HG02981 (cell line): Measurements from ENCODE around the gene VCP.

Experiments
- ATAC-seq: cut with Tn5 transposase; IDR thresholded peaks from one replicate; pipeline ENCODE4 v1.9.1; 2021; ENCODE audit warnings: mild to moderate bottlenecking, moderate library complexity; ENCODE audit not compliant: unreplicated experiment

Gene VCP

DNA sequence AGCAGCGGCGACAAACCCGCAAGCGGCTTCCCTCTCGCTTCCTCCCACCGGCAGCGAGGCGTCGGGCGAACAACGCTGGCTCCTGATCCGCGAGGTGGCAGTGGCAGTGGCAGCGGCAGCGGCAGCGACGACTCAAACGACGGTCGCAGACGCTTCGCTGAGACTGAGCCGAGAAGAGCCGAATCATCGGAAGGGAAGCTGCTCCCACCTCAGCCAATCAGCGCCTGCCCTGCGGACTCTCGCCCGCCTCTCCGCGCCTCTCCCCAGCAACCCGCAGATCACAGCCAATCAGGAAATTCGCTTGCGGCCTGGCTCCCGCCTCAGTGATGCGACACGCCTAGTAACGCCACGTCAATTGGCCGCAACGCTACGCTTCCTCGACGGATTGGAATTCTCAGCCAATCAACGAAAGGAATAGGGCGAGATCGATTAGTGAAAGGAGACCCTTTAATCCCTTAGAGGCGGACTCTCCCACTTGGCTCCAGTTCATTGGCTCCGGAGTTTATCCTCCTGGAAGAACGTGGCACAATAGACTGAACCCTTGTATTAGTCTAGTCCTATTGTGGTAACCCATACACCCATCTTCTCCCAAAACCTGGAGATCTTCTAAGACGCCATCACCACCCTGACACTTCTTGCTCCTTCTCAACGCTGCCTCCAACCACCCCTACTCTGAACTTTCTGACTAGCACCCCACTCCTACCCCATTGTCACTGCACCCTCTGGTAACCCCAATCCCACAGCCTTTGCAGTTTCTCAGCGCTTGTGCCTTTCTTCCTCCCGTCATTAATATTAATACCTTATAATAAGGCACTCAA lies at the start of gene VCP:
TSS of gene VCP (minus strand) at position 165 of the 818 bp plus-strand sequence. CDS start 272 bp downstream, outside the sequence.
- ATAC-seq, result peak; percentile 88

DNA sequence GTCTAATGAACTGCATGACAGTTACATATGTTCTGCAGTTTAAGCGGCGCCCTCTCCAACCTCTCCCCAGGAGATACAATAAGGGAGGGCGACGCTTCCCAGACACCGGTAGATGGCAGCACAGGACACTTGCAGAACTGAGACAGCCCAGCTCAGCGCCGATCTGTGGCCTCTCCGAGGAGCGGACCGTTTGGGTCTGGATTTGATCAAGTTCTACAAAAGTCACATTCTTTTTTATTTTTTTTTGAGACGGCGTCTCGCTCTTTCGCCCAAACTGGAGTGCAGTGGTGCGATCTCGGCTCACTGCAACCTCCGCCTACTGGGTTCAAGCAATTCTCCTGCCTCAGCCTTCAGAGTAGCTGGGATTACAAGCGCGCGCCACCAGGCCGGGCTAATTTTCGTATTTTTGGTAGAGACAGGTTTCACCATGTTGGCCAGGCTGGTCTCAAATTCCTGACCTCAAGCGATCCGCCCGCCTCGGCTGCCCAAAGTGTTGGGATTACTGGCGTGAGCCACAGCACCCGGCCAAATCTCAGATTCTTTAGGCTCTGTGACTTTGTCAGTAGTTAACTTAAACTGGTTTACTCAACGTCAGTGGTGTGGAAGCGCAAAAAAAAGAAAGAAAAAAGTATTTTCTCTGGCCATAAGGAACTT lies 44.6 kb upstream of the VCP start:
- ATAC-seq, result peak; percentile 33

DNA sequence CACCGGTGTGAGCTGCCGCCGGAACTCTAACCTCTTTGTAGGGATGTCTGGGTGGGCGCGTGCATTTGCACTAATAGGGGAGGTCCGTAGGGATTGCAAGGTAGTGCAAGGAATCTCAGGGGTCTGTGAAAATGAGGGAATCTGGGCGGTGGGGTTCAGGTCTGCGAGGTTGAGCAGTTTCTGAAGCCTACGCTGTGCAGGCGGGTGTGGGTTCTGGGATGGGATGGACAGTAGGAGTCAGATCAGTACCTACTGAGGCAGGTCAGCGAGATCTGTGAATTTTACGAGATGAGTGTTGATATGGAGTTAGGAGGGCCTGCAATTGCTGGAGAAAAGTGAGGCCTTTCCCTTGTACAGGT lies 44.1 kb upstream of the VCP start:
- no peak for ATAC-seq

- ATAC-seq, result peak; percentile 53
Measured at GRCh38 chr9:35115680-35116538, 43.5 kb upstream of the VCP start, which contains the start of gene ATOSB. ATOSB (minus strand) TSS chr9:35115862; CDS start chr9:35108274, 7,588 bp downstream.

GRCh38 chr9:35114840-35115628 lies 42.6 kb upstream of the VCP start:
- no peak for ATAC-seq

DNA sequence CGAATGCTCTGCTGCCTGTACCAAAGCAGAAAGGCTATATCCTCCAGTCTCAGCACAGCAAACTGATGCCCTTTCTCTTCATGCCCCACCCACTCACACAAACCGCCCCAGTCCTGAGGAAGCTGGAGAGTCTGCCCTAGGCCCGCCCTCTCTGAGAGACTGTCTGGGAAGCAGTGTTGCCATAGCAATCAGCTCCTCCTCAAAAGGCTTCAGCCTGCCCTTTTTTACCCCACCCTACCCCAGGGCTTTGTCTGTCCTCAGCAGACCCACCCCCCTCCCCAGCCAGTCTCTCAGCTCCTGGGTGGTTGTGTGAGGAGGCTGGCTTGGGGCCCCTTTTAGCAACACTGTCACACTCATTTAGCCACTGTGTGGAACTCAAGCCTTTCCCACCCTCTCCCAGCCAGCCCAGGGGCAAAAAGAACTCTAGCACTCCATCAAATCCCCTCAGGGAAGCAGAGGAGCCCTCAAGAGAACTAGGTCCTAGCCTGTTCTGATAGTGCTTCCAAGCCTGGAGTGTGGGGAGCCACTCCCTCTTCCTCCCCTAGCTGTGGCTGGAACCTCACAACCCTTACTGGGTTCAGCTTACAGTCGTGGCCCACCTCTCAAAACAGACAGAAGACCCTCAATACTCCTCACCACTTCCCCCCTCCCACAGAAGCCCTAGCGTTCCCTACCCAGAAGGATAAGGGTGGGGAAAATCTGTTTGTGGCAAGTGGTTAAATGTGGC lies 41.9 kb upstream of the VCP start:
- ATAC-seq, result no peak

DNA sequence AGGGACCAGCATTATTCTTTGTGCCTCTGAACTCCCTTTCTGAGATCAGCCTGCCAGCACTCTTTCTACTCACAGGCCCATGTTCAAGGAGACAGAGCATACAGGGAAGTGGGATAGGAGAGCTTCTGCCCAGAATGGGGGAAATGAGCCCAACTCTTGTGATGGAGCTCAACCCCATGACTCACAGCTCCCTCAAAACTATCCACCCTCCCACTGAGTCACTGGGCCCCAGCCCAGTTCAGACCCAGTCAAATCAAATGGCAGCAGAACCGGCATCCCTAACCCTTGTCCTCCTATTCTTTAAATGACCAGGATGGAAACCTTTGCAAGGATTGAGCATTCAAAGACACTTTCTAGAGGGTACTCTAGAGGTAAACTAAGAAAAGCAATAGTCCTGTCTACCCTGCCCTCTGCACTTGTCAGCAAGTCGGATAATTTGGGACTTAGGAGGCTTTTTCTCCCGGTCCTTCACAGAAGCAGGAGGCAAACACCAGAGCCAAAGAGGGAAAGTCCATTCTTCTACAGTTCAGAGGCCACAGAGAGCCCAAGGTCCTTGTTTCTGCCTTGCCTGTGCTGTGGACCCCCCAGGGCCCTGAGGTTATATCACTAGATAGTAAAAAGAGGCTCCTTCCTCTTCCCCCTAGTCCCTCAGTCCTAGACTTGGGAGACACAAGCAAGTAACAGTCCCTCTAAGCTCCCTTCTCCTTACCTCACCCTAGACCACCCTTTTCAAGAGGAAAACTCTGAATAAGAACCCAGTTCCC lies 40.0 kb upstream of the VCP start:
- no peak for ATAC-seq

GRCh38 chr9:35111001-35111933 lies 38.8 kb upstream of the VCP start:
- peak; percentile 70 for ATAC-seq

- no peak for ATAC-seq
Measured at GRCh38 chr9:35110327-35110761, 37.9 kb upstream of the VCP start.

DNA sequence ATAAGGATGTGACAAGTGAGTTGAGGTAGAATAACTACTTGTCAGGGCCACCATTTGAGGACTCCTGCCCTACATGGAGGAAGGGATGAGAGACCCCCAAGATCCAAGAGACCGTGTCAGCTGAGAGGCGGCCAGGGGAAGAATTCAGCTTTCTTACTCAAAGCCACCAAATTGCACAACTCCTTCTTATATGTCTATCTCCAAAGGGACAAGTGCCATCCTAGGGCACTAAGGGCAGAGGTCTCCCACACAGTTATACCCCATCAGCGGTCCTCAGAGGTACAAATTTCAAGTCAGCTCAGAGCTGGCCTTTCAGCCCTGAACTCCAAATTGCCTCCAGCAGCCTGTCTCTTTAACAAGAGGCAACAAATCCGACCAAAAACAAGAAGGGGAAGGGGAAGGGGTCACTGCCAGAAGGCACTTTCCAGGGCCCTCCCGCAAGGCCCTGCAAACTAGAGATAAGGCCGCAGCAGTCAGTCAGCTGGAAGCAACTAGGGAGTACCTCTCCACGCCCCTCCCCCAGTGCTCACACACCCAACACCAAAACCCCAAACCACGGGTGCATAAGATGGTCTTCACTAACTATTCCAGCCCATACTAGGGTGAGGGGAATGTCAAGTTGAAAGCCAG lies 36.6 kb upstream of the VCP start:
- no peak for ATAC-seq

- ATAC-seq, result no peak
Measured at GRCh38 chr9:35108461-35108860, 36.0 kb upstream of the VCP start.

DNA sequence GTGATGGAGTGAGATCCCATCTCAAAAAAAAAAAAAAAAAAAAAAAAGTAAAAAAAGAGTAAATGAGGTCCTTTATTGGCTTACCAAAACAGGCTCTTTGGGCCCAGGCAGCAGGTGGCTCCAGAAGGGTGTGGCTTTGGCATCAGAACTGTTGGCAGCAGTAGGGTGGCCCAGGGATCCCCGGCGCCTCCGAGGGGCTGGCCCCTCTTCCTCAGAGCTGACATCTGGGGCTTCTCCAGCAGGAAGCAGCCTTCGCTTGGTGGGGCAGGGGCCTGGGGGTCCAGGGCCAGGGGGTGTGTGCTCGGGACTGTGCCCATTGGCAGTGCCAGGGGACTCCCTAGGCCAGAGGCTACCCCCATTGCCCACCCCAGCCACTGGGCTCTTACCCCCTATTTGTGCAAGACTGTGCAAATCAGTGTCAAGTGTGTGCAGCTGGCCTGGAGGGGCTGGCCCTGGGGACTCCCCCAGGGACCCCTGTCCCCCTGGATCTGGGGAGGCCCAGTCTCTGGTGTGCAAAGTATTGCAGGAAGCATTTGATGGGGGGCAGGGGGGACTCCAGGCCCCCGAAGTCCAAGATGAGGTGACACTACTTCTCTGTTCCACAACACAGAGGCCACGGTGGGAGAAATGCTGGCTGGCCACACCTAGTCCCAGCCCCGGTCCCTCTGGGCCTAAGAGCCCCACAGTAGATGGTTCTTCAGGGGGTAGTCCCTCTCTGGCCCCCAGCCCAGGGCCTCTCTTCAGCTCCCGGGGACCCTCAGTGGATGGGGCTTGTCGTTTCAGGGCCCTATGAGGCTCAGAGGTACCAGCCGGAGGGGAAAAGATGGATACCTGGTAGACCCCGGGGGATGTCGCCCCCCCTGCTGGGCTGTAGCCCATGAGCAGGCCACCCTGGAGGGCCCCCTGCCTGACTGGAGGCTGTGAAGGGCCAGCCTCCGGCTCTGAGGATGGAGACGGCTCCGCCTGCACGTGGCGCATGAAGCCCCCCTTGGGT lies 35.2 kb upstream of the VCP start:
- ATAC-seq, result no peak

- no peak for ATAC-seq
Measured at GRCh38 chr9:35106343-35106730, 33.9 kb upstream of the VCP start.

- ATAC-seq, result no peak
Measured at GRCh38 chr9:35105571-35106342, 33.3 kb upstream of the VCP start.

GRCh38 chr9:35105126-35105525 lies 32.7 kb upstream of the VCP start:
- no peak for ATAC-seq

DNA sequence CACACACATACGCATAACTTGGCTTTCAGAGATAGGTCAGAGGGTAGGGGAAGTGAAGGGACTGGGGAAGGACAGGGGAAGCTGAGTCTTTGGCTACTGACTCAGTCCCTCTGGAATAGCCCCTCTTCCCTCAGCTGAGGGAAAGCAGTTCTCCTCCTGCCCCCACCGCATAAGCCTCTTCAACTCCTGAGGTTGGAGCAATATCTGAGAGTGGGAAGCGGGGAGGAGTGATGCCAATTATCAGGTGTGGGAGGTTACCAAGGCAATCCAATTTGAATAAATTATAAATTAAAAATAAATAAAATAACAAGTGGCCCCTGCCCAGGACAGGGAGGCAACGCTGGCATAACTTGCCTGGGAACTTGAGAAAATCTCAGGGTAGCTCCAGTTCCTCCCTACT lies 32.2 kb upstream of the VCP start:
- no peak for ATAC-seq
